Stimulated activated CD4-positive, alpha-beta T cell treated with anti-CD3 and anti-CD28 coated beads, Interleukin-2, amount 100 ng/mL, for 48 hours (primary cell): ENCODE results near the gene LASP1NB.

ENCODE experiments used
- DNase-seq, 2 donors: peaks; one replicate each; pipeline ENCODE4 v3.0.0-alpha.2; 2020

The LASP1NB gene

DNA sequence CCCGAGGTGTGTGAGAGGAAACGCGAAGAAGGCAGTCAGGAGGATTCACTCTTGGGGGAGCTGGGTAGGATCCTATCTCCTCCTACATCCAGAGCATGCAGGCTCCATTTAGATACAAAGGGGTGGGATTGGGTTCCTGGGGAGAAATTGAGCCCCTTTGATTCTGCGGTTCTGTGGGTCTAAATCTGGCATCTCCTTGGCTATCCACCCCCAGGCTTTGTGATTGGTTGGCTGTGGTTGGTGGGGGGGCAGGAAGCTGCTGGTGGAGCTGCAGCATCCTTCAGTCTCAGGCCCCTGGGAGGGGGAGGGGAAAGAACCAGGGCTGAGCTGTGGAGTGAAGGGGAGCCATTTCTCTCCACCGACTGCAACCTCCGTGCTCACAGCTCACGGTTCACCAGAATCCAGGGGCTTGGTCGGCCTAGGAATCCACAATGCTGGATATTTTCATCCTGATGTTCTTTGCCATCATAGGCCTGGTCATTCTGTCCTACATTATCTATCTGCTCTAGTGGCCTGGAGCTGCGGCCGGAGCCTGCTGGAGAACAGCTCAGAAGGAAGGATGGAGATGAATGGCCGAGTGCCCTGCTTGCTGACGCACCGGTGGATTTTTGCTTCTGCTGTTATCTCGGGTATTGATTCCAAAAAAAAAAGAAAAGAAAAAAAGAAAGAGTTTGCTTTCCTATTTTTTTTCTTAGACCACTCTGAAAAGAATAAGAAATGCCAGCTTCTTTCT lies at the start of gene LASP1NB:
Gene LASP1NB (plus strand): TSS at position 352 of the 733 bp plus-strand sequence.
- DNase-seq, result no peak

- DNase-seq, result no peak
Measured at GRCh38 chr17:38877130-38877851, 48.1 kb upstream of the LASP1NB start.

DNA sequence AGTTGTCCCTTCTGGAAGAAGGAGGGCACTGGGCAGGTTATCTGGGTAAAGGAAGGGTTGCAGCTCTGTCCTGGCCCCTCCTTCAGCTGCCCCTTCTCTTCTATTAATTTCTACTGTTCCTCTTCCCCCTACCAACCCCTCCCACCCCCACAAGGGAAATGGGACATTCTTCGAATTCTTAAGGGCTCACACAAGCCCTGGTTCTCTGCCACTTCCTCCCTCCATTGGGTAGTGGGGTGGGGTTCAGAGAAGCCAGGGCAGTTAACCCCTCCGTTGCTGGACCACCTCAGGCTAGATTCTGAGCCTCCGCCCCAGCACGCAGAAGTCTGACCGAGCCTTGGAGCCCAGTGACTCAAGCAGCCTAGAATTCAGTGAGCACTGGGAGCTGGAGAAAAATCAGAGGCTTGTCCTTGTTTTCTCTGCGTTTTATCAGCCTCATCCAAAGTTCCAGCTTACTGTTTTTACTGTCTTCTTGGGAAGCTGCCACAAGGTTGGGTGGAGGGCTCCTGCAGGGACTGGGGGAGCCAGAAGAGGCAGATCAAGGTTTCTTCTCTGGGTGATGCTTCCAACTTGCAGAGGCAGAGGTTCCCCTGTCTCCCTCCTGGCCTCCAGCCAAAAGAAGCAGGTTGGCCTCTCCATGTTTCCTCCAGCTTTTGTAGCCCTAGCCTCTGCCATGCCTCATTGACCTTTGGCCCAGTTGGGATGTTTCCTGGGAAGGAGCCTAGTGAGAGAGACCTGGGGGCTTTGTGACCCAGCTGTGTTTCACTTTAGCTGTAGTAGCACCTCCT lies 45.3 kb upstream of the LASP1NB start:
- DNase-seq, result no peak

GRCh38 chr17:38881600-38882191 lies 43.7 kb upstream of the LASP1NB start:
- peak in 1 of 2 donors; percentile 23 for DNase-seq

GRCh38 chr17:38882870-38883269 lies 42.5 kb upstream of the LASP1NB start:
- no peak for DNase-seq

- DNase-seq, result no peak
Measured at GRCh38 chr17:38883592-38884526, 41.6 kb upstream of the LASP1NB start.

DNA sequence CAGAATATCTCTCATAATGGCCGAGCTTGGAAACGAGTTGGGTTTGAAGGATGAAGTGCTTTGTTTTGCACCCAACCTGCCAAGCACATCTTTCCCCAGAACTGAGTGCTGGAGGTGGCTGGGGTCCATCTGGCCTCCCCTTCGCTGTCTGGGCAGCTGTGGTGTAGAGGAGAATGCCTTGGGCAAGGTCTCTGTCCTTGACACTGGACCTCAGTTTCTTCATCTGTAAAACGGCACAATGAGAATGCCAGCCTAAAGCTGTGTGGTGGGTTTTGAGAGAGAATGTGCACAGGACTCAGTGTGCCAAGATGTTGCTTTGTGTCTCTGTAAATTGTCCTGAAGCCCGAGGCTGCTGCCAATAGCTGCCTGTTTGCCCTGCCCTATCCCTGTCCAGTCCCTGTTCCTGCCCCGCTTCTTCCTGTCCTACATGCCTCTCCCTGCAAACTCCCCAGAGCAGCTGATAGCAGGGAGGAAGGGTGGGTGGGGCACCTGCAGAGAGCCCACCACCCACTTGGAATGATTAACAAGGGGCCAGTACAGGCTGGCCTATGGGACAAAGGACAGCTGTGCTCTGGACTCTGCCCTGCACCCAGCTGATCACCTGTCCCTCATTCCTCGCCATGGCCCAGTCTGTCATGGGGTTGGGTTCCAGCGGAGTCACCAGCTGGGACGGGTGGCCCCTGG lies 40.2 kb upstream of the LASP1NB start:
- DNase-seq, result no peak

DNA sequence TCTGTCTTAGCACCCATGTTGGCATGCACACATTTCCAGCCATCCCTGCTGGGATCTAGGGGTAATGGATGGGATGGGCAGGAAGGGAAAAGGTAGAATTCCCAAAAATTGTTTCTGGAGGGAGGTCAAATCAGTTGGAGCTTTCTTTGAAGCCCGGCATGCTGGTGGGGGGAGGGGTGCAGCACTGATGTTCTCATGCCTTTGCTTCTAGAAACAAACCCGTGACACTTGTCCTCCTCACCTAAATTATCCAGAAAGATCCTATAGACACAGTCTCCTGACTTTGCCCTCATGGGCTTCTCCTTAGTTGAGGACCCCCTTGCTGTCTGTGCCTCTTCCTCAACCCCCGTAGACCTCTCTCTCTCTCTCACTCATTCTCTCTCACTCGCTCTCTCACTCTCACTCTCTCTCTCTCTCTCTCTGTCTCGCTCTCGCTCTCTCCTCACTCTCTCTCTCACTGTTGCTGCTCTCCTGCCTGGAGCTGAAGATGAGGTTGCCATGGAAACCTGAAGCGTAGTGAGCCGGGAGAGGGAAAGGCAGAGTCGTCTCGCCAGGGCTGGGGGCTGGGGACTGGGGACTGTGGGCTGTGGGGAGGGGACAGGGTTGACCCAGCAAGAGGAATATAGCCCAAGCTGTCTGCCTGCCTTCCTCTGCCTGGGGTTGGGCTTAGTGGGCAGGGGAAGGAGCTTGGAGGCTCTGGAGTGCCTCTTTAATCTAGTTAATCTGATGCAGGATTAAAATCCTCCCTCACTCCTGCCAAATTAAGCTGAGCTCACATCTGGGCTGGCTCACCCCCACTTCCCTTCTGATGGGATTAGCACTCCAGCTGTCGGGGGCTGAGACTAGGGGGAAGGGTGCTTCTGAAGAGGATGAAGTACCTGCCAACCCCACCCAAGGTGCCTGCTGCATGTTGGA lies 39.4 kb upstream of the LASP1NB start:
- no peak for DNase-seq

- DNase-seq, result no peak
Measured at GRCh38 chr17:38886643-38887010, 38.8 kb upstream of the LASP1NB start.

DNA sequence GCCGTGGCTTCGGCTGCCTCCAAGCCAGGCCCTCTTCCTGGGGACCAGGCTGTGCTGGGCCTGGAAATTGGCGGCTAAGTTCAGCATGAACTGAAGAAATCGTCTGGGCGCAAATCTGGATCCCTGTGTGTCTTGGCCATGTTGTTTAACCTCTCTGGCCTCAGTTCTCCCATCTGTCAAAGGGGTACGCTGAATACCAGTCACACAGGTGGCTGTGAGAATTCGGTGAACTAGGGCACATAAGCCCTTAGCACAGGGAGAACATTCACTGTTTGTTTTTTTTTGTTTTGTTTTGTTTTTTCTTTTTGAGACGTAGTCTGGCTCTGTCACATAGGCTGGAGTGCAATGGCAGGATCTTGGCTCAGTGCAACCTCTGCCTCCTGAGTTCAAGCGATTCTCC lies 36.6 kb upstream of the LASP1NB start:
- DNase-seq, result no peak

DNA sequence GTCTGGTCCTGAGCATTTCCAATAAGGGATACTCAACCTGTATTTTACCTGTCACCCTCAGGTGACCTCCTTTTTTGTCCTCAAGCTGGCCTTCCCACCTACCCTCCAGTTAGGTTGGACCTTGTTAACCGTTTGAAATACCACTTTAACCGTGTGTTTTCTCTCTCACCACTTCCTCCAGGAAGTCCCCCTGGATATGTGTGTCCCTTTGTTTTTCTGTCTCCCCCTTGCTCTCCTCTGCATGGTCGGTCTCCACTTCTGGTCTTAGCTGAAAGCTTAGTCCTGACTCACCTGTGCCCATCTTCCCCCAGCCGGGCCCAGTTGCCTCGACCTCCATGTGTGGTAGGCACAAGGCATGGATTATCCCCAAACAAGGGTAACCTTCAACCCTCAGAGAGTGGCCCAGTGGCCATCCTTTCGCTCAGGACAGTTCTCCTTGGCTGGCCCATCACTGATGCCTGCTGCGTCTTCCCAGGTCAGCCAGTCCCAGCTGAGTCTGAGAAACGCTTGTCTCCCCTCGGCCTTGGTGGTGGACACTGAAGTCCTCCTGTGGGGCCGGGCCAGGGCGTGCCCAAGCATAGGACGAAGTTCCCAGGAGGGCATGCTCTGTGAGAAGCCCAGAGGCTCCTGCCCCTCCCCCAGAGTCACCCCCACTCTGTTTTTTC lies 35.5 kb upstream of the LASP1NB start:
- DNase-seq, result no peak

DNA sequence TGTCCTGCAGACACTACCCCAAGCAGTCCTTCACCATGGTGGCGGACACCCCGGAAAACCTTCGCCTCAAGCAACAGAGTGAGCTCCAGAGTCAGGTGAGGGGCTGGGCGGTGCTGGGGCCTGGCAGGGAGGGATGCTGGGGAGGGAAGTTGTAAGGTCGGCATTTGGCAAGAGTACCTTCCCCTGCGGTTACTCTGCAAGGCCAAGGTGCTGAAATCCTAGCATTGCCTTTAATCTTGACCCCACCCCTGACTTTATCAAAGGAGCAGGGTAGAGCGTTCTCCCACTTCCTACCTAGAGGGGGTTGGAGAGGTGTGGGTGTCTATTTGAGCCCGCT lies 35.0 kb upstream of the LASP1NB start:
- DNase-seq, result no peak

- no peak for DNase-seq
Measured at GRCh38 chr17:38891441-38891840, 34.0 kb upstream of the LASP1NB start.

GRCh38 chr17:38892083-38892482 lies 33.3 kb upstream of the LASP1NB start:
- no peak for DNase-seq

GRCh38 chr17:38892620-38893019 lies 32.8 kb upstream of the LASP1NB start:
- no peak for DNase-seq

DNA sequence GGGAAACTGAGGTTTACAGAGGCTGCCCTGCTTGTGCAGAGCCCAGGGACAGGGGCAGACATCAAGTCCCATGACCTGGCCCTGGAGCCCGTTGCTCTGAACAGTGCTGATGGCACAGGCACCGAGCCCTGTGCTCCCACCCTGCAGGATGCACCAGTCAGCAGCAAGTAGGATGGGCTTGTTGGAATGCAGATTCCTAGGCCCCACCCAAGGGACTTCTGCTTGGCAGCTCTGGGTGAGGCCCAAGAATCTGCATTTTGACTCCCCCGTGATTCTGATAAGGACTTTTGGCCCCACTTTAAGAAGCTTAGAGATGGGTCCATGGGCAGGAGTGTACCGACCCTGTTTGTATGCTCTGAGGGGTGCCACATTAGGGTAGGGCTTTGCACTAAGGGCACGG lies 32.3 kb upstream of the LASP1NB start:
- DNase-seq, result no peak

DNA sequence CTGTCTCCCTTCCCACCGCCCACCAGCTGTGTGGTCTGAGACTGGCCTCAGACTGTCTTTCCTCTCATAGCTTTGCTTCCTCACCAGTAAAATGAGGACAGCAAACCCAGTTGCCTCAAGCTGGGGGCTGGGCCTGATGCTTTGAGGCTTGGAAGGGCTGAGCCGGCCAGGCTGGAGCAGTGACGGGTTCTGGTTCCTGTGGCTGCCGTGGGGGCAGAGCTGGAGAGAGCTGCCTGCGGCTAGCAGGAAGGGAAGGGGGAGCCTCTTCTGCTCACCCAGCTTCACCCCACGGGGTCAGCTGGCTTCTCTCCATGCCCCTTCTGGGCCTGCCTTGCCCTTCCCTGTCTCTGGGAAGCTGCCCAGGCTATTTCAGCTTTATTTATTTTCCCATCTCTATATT lies 31.8 kb upstream of the LASP1NB start:
- no peak for DNase-seq

DNA sequence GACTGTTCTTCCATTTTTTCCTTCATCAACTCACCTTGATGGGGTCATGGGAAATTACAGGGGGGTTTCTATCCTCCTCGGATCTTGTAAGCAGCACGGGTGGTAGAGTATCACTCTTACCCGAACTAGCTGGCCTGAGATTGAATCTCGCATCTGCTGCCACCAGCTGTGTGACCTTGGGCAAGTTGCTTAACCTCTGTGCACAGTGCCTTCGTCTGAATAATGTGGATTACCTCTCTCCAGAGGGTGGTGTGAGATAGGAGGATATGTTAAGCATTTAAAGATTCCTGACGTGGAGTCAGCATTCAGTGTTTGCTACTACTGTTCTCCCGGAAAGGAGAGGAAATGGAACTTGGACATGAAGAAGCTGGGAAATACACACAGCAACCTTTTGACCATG lies 31.1 kb upstream of the LASP1NB start:
- DNase-seq, result no peak

DNA sequence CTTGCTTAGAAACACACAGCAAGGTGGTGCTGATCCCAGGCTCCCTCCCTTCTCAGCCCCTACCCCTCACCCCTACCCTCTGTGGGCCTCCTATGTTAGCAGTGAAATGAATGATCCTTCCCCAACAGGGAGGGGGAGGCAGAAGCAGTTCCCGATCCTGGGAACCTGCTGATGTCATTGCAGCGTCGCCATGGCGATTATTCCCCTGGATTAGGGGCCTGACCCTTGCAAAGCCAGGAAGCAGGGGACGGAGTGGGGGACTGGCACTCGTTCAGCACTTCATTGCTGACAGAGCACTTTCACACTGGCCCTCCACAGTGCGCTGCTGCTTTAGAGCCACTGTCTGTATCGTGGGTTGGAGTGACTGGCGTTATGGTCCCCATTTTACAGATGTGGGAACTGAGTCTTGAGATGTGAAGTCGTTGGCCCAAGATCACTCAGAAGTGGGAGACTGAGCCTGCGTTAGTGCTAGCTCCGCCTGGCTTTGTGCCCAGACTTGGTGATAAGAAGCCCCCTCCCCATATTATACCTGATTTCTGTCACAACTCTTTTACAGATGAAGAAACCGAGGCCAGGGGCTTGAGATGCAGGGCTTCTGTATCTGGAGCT lies 29.0 kb upstream of the LASP1NB start:
- no peak for DNase-seq

DNA sequence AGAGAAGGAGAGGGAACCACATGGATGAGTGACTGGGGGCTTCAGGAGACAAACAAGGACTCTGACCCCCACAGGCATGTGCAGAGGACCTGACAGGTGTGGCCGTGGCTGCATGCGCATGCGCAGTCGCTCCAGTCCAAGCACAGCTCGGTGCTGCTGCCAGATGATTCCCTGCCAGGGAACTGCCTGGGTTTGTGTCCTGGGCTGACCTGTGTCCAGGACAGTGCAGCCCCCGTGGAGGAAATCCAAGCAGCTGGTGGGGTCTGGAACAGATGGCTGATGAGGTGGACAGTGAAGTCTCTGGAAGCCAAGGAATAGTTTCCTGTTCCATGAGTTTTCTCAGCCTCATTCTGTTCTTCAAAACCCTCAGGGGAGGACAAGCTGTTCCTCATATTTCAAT lies 28.2 kb upstream of the LASP1NB start:
- DNase-seq, result no peak
